ENCODE measurements around the gene HSD17B14. TPM values are rescaled to one million over a fixed set of nuclear protein-coding genes. Genes with fewer than 3 reads are reported as not detected.
A peak's percentile ranks its signal among the peaks of the same experiment; 100 is the strongest.

HSD17B14 gene
- total and polyA plus RNA-seq, 5 experiments from 2014 or later, result 0.62 to 1.7 (median 0.95) TPM; not detected in 1

GRCh38 chr19:48841047-48841446 is 4.8 kb upstream of the HSD17B14 start:
- no peak for DNase-seq
- Mint-ChIP-seq H3K27me3 (no peaks in the 10 kb centered on the region), H3K36me3 (peaks cover 0 to 5% (median 0%) of the 10 kb centered on the region in 3 donors), H3K27ac (no peak overlapping the region), H3K4me3 (no peak overlapping the region), H3K9me3 (no peaks in the 10 kb centered on the region), H3K4me1 (peaks cover 11 to 24% (median 12%) of the 10 kb centered on the region in 4 donors)
- ATAC-seq, result no peak
- POLR2A ChIA-PET, result no interaction called here

GRCh38 chr19:48837687-48838086 is 1.4 kb upstream of the HSD17B14 start:
- POLR2A ChIA-PET, result interaction anchor here (0.5 to 4.7 kb wide), 6 partner anchors 43 to 512 kb away, joined by 3 to 21 read pairs (median 3); partner anchors contain the start of genes CA11, SYNGR4 and TMEM143
- Mint-ChIP-seq H3K27ac (peak overlapping the region in 4 of 10 donors; percentile 45 to 77 (median 68)), H3K4me1 (peaks cover 19 to 35% (median 24%) of the 10 kb centered on the region in 4 donors), H3K4me3 (peak overlapping the region; percentile 25 to 90 (median 64)), H3K9me3 (no peaks in the 10 kb centered on the region), H3K27me3 (peaks cover 0 to 2% (median 0%) of the 10 kb centered on the region in 5 donors), H3K36me3 (no peaks in the 10 kb centered on the region)
- DNase-seq (no peak), ATAC-seq (no peak)

GRCh38 chr19:48837051-48837524 is 797 bp upstream of the HSD17B14 start:
- H3K4me3 Mint-ChIP-seq, result peak overlapping the region; percentile 79 to 94 (median 90)
- H3K9me3 Mint-ChIP-seq, result no peaks in the 10 kb centered on the region
- H3K27me3 Mint-ChIP-seq, result peaks cover 0 to 2% (median 0%) of the 10 kb centered on the region in 5 donors
- DNase-seq, result peak; percentile 68 to 90 (median 85)
- POLR2A ChIA-PET, result interaction anchor here (1.0 to 4.7 kb wide), 5 partner anchors 42 to 473 kb away, joined by 3 to 21 read pairs (median 3); partner anchors contain the start of genes CA11, FTL, SYNGR4 and TMEM143
- peak; percentile 87 to 93 for ATAC-seq
- H3K4me1 Mint-ChIP-seq, result peaks cover 17 to 31% (median 23%) of the 10 kb centered on the region in 4 donors
- peak overlapping the region; percentile 73 to 93 (median 88) for H3K27ac Mint-ChIP-seq
- peaks cover 0 to 3% (median 0%) of the 10 kb centered on the region in 3 donors for H3K36me3 Mint-ChIP-seq

GRCh38 chr19:48835734-48836088 is 580 bp downstream of the HSD17B14 start:
- Mint-ChIP-seq H3K36me3 (peaks cover 0 to 5% (median 0%) of the 10 kb centered on the region in 3 donors), H3K27me3 (peaks cover 0 to 2% (median 0%) of the 10 kb centered on the region in 5 donors), H3K4me1 (peaks cover 17 to 31% (median 23%) of the 10 kb centered on the region in 4 donors), H3K27ac (peak overlapping the region; percentile 58 to 95 (median 84)), H3K4me3 (peak overlapping the region; percentile 79 to 94 (median 89)), H3K9me3 (no peaks in the 10 kb centered on the region)
- POLR2A ChIA-PET, result interaction anchor here (0.9 to 4.7 kb wide), 3 partner anchors 14 to 45 kb away, joined by 3 to 21 read pairs (median 3); no protein-coding TSS in a partner anchor
- ATAC-seq (peak; percentile 82 to 88), DNase-seq (peak; percentile 87 to 96 (median 91))

GRCh38 chr19:48833977-48834376 is 2.3 kb downstream of the HSD17B14 start:
- POLR2A ChIA-PET, result no interaction called here
- Mint-ChIP-seq H3K27me3 (peaks cover 0 to 2% (median 0%) of the 10 kb centered on the region in 5 donors), H3K4me1 (peaks cover 17 to 31% (median 23%) of the 10 kb centered on the region in 4 donors), H3K9me3 (no peaks in the 10 kb centered on the region), H3K36me3 (peaks cover 0 to 5% (median 0%) of the 10 kb centered on the region in 3 donors), H3K27ac (peak overlapping the region in 6 of 10 donors; percentile 15 to 83 (median 64)), H3K4me3 (peak overlapping the region in 6 of 10 donors; percentile 6 to 75 (median 48))
- no peak for DNase-seq
- ATAC-seq, result no peak

- H3K4me3 Mint-ChIP-seq, result peak overlapping the region in 1 of 10 donors; percentile 26
- ATAC-seq (no peak), DNase-seq (no peak)
- peaks cover 0 to 2% (median 0%) of the 10 kb centered on the region in 5 donors for H3K27me3 Mint-ChIP-seq
- peaks cover 0 to 5% (median 0%) of the 10 kb centered on the region in 3 donors for H3K36me3 Mint-ChIP-seq
- POLR2A ChIA-PET, result no interaction called here
- no peaks in the 10 kb centered on the region for H3K9me3 Mint-ChIP-seq
- H3K4me1 Mint-ChIP-seq, result peaks cover 17 to 31% (median 23%) of the 10 kb centered on the region in 4 donors
- no peak overlapping the region for H3K27ac Mint-ChIP-seq
Observed at GRCh38 chr19:48833049-48833448, 3.2 kb downstream of the HSD17B14 start.

GRCh38 chr19:48830965-48831364 is 5.3 kb downstream of the HSD17B14 start:
- H3K27me3 Mint-ChIP-seq, result peaks cover 0 to 2% (median 0%) of the 10 kb centered on the region in 5 donors

GRCh38 chr19:48830088-48830487 is 6.2 kb downstream of the HSD17B14 start:
- POLR2A ChIA-PET, result no interaction called here
- DNase-seq, result no peak

More at GRCh38 chr19:48830965-48831364, 5.3 kb downstream of the HSD17B14 start:
- Mint-ChIP-seq H3K36me3 (peaks cover 0 to 5% (median 1%) of the 10 kb centered on the region in 3 donors), H3K4me3 (no peak overlapping the region), H3K27ac (no peak overlapping the region), H3K4me1 (peaks cover 8 to 12% (median 11%) of the 10 kb centered on the region in 4 donors), H3K9me3 (no peaks in the 10 kb centered on the region)
- ATAC-seq, result no peak
- POLR2A ChIA-PET, result interaction anchor here (0.6 kb wide), 1 partner anchor 697 kb away, joined by 4 read pairs; the partner anchor contains the start of gene RCN3
- no peak for DNase-seq

GRCh38 chr19:48826606-48827020 is 9.7 kb downstream of the HSD17B14 start:
- Mint-ChIP-seq H3K4me1 (no peaks in the 10 kb centered on the region), H3K9me3 (no peaks in the 10 kb centered on the region)

More at GRCh38 chr19:48830088-48830487, 6.2 kb downstream of the HSD17B14 start:
- H3K36me3 Mint-ChIP-seq, result peaks cover 0 to 5% (median 1%) of the 10 kb centered on the region in 3 donors
- ATAC-seq, result no peak
- H3K27me3 Mint-ChIP-seq, result no peaks in the 10 kb centered on the region
- H3K9me3 Mint-ChIP-seq, result no peaks in the 10 kb centered on the region
- no peak overlapping the region for H3K27ac Mint-ChIP-seq
- no peak overlapping the region for H3K4me3 Mint-ChIP-seq
- H3K4me1 Mint-ChIP-seq, result peaks cover 2 to 6% (median 4%) of the 10 kb centered on the region in 4 donors

GRCh38 chr19:48822514-48822913 is 13.8 kb downstream of the HSD17B14 start:
- POLR2A ChIA-PET, result no interaction called here
- no peak for DNase-seq
- Mint-ChIP-seq H3K36me3 (peaks cover 0 to 1% (median 0%) of the 10 kb centered on the region in 3 donors), H3K27me3 (no peaks in the 10 kb centered on the region), H3K4me3 (no peak overlapping the region), H3K27ac (no peak overlapping the region), H3K9me3 (no peaks in the 10 kb centered on the region), H3K4me1 (no peaks in the 10 kb centered on the region)
- ATAC-seq, result no peak

More at GRCh38 chr19:48826606-48827020, 9.7 kb downstream of the HSD17B14 start:
- no peaks in the 10 kb centered on the region for H3K27me3 Mint-ChIP-seq
- peaks cover 0 to 2% (median 1%) of the 10 kb centered on the region in 3 donors for H3K36me3 Mint-ChIP-seq
- H3K27ac Mint-ChIP-seq, result no peak overlapping the region
- DNase-seq (no peak), ATAC-seq (no peak)
- no peak overlapping the region for H3K4me3 Mint-ChIP-seq
- POLR2A ChIA-PET, result no interaction called here

- H3K27ac Mint-ChIP-seq, result no peak overlapping the region
- ATAC-seq (no peak), DNase-seq (no peak)
- H3K9me3 Mint-ChIP-seq, result no peaks in the 10 kb centered on the region
- H3K36me3 Mint-ChIP-seq, result no peaks in the 10 kb centered on the region
- no peaks in the 10 kb centered on the region for H3K27me3 Mint-ChIP-seq
- POLR2A ChIA-PET, result no interaction called here
- H3K4me1 Mint-ChIP-seq, result no peaks in the 10 kb centered on the region
- no peak overlapping the region for H3K4me3 Mint-ChIP-seq
Observed at GRCh38 chr19:48821633-48822032, 14.7 kb downstream of the HSD17B14 start.

GRCh38 chr19:48819366-48819816 is 16.9 kb downstream of the HSD17B14 start:
- POLR2A ChIA-PET, result no interaction called here
- DNase-seq, result no peak
- Mint-ChIP-seq H3K27me3 (no peaks in the 10 kb centered on the region), H3K9me3 (no peaks in the 10 kb centered on the region), H3K27ac (peak overlapping the region in 1 of 10 donors; percentile 19), H3K36me3 (no peaks in the 10 kb centered on the region), H3K4me1 (peaks cover 0 to 4% (median 0%) of the 10 kb centered on the region in 4 donors), H3K4me3 (no peak overlapping the region)
- no peak for ATAC-seq

- DNase-seq, result no peak
- ATAC-seq, result no peak
- Mint-ChIP-seq H3K9me3 (no peaks in the 10 kb centered on the region), H3K36me3 (no peaks in the 10 kb centered on the region), H3K27me3 (no peaks in the 10 kb centered on the region), H3K4me3 (no peak overlapping the region), H3K4me1 (peaks cover 0 to 4% (median 0%) of the 10 kb centered on the region in 4 donors), H3K27ac (no peak overlapping the region)
- POLR2A ChIA-PET, result no interaction called here
Observed at GRCh38 chr19:48818234-48818820, 18.0 kb downstream of the HSD17B14 start.

All from naive thymus-derived CD8-positive, alpha-beta T cell (primary cell).